Naive B cell (primary cell): ENCODE measurements around the gene RAB3D. TPM values are rescaled to one million over a fixed set of nuclear protein-coding genes. Genes with fewer than 3 reads are reported as not detected.
"Not testable (repeated sequence)": the region's sequence is repeated elsewhere in the genome, so short reads cannot be mapped to it uniquely, and the experiment has no call there.

ENCODE experiments used
- ATAC-seq, 2 donors: fragments of 150-1000 bp; cut with Tn5 transposase; 2 replicates each; pipeline ENCODE4 v1.10.0; 2021; ENCODE audit warnings: low read depth in 2 of 2, mild to moderate bottlenecking in 2 of 2, moderate library complexity in 2 of 2
- DNase-seq: peaks from one replicate; pipeline ENCODE4 v3.0.0; 2022
- H3K27ac Mint-ChIP-seq, 6 donors: one replicate each; pipeline ENCODE4 v1.8.0; 2020 to 2022; ENCODE audit warnings: mild to moderate bottlenecking in 6 of 6, mixed read lengths in 6 of 6, moderate library complexity in 5 of 6, inconsistent platforms in 2 of 6
- H3K27me3 Mint-ChIP-seq, 3 donors: one replicate each; pipeline ENCODE4 v1.8.0; 2021 to 2022; ENCODE audit warnings: mixed read lengths in 3 of 3, mild to moderate bottlenecking in 1 of 3
- H3K36me3 Mint-ChIP-seq, 2 donors: one replicate each; pipeline ENCODE4 v1.8.0; 2020 to 2022; ENCODE audit warnings: mixed read lengths in 2 of 2, inconsistent platforms in 1 of 2, mild to moderate bottlenecking in 1 of 2
- H3K4me1 Mint-ChIP-seq, 3 donors: one replicate each; pipeline ENCODE4 v1.8.0; 2020 to 2022; ENCODE audit warnings: mixed read lengths in 3 of 3, inconsistent platforms in 1 of 3, mild to moderate bottlenecking in 1 of 3, moderate library complexity in 1 of 3
- H3K4me3 Mint-ChIP-seq, 8 donors: one replicate each; pipeline ENCODE4 v1.8.0; 2020 to 2022; ENCODE audit warnings: mild to moderate bottlenecking in 8 of 8, mixed read lengths in 8 of 8, moderate library complexity in 8 of 8, inconsistent platforms in 2 of 8
- H3K9me3 Mint-ChIP-seq, 7 donors: one replicate each; pipeline ENCODE4 v1.8.0; 2020 to 2022; ENCODE audit warnings: mixed read lengths in 7 of 7, mild to moderate bottlenecking in 5 of 7, inconsistent platforms in 2 of 7, moderate library complexity in 1 of 7
- polyA plus RNA-seq, 6 donors: library from polyadenylated mRNA; unstranded; fragments of 300-500 nt; fragmentation: Illumina TruSeq; gene quantifications; one replicate each; pipeline ENCODE4 v1.2.3, GENCODE V29; 2021; ENCODE audit warnings: low read depth in 6 of 6

Gene RAB3D
- polyA plus RNA-seq, 6 donors from 2014 or later = 1.9 to 5.8 (median 2.4) TPM

DNA sequence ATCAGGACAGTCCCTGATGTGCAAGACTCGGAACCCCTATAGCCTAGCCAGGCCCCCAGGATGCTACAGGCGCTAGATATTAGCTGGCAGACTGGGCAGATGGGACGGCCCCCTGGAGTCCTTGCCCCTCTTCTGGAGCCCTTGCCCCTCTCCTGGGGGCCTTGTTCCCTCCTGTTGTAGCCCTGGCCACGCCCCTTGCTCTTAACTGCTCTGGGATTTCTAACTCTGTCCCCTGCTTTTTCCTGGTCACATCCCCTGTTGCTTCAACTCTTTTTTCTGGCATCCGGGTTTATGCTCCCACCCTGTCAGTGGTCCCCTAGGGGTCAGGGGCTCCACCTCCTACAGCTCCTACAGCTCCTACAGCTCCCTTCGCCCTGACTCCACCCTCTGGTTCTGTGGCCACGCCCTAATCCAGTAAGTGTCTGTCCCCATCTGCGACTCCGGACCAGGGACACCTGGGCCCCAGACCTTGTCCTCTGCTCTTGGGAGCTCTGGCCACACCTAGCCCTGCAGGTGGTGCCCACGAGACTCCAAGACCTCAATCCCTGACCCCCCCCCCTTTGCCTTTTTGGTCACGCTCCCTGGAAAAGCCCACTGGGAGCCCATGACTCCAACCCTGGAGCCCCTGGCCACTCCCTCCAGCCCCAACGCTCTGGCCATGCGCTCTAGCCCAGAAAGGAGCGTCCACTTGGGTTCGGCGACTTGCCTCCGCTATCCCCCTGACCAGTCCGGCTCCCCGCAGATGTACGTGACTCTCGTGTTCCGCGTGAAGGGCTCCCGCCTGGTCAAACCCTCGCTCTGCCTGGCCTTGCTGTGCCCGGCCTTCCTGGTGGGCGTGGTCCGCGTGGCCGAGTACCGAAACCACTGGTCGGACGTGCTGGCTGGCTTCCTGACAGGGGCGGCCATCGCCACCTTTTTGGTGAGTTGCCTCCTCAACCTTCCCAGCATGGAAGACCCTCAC lies 22.6 kb upstream of the RAB3D start:
- H3K4me3 Mint-ChIP-seq = no peak overlapping the region
- H3K27ac Mint-ChIP-seq = peak overlapping the region in 1 of 6 donors; percentile 16
- H3K4me1 Mint-ChIP-seq = peaks cover 0 to 10% (median 6%) of the 10 kb centered on the region in 3 donors
- H3K9me3 Mint-ChIP-seq = no peaks in the 10 kb centered on the region
- no peak for DNase-seq
- ATAC-seq = no peak
- no peaks in the 10 kb centered on the region for H3K36me3 Mint-ChIP-seq
- H3K27me3 Mint-ChIP-seq = peaks cover 0 to 5% (median 0%) of the 10 kb centered on the region in 3 donors

DNA sequence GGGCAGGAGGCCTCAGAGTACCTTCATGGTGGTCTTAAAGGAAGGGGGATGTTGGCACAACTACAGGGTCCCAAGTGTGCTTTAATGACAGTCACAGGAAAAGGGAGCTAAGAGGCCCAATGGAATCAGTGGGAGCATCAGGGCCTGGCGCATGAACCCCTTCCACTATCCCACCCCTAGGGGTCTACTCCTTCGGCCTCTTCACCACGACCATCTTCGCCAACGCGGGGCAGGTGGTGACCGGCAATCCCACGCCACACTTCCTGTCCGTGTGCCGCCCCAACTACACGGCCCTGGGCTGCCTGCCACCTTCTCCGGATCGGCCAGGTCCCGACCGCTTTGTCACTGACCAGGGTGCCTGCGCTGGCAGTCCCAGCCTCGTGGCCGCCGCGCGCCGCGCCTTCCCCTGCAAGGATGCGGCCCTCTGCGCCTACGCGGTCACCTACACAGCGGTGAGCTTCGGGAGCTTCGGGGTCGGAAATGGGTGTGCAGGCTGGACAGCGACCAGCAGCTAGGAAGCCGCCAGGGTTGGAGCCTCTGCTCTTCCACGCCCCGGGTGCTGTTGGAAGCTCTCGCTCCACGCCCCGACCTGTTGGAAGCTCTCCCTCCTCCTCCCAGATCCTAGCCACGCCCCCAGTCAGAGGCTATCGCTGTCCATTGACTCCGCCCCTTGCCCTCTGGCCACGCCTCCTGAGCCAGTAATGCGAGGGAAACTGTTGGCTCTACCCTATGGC lies 21.7 kb upstream of the RAB3D start:
- ATAC-seq = no peak
- Mint-ChIP-seq H3K27ac (no peak overlapping the region), H3K4me1 (peaks cover 0 to 10% (median 9%) of the 10 kb centered on the region in 3 donors), H3K36me3 (no peaks in the 10 kb centered on the region), H3K9me3 (no peaks in the 10 kb centered on the region), H3K27me3 (peaks cover 3 to 14% (median 8%) of the 10 kb centered on the region in 3 donors), H3K4me3 (no peak overlapping the region)
- no peak for DNase-seq

DNA sequence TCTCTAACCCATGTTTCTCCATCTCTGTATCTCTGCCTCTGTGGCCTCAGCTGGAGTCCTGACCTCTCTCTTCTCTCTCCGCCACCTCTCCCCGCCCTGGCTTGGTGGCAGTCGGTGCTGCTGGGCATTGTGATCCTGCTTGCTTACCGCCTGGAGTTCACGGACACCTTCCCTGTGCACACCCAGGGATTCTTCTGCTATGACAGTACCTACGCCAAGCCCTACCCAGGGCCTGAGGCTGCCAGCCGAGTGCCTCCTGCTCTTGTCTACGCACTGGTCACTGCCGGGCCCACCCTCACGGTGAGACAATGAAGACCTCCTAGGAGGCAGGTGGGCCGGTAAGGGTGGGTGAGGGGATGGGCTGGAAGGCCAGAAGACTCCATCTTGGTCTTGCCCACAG lies 20.0 kb upstream of the RAB3D start:
- Mint-ChIP-seq H3K27ac (peak overlapping the region in 1 of 6 donors; percentile 60), H3K36me3 (no peaks in the 10 kb centered on the region), H3K27me3 (peaks cover 9 to 31% (median 23%) of the 10 kb centered on the region in 3 donors), H3K4me1 (peaks cover 13 to 26% (median 21%) of the 10 kb centered on the region in 3 donors), H3K9me3 (no peaks in the 10 kb centered on the region), H3K4me3 (no peak overlapping the region)
- DNase-seq (no peak), ATAC-seq (no peak)

DNA sequence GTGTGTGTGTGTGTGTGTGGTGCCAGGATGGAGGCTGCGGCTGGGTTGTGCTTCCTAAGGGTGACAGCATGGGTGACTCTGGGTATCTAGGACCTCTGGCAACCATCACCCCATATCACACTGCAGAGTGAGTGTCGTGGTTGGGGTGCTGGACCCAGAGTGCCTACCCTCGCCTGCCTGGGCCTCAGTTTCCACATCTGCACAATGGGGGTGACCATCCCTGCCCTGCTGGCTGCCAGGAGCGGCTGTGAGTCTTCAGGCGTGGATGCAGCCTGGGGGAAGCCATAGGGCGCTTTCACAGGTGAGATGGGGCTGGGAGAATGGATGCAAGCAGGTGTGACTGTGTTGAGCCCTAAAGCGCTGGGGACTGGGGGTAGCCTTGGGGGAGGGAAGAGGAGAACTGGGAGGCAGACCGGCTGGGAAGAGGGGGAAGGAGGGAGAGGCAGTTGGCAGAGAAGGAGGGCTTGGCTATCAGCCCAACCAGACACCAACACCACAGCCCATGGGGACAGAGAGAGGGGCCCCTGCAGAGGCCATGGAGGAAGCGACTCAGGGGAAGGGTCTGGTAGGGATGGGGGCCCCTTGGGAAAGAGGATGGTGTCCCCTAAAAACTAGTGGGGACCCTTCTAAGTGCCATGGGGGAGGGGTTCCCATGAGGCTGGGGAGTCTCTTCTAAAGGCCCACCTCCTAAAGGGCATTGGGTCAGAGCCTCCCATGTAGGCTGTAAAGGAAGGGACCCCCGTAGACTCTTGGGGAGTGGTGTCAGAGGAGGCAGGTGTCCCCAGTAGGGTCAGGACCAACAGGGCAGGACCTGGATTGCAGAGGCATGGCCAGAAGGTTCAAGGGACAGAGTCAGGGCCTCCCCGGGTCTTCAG lies 17.5 kb upstream of the RAB3D start:
- Mint-ChIP-seq H3K4me3 (peak overlapping the region in 2 of 8 donors; percentile 42 to 67), H3K9me3 (no peaks in the 10 kb centered on the region), H3K4me1 (peaks cover 16 to 24% (median 18%) of the 10 kb centered on the region in 3 donors), H3K36me3 (no peaks in the 10 kb centered on the region), H3K27ac (no peak overlapping the region), H3K27me3 (peaks cover 9 to 37% (median 23%) of the 10 kb centered on the region in 3 donors)
- ATAC-seq (no peak), DNase-seq (no peak)

DNA sequence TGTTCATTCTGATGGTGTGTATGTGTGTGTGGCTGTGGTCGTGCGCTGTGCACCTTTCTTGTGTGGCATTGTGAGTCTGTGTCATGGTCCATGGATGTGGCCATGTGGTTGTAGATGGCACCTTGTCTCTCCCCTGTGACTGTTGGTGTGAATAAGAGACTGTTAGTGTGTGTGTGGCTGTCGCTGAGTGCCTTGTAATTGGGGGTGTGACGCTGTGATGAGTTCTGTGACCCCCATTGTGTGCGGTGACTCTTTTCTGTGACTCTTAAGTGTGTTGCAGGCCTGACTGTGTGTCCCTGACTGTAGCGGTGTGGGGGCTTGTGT lies 16.6 kb upstream of the RAB3D start:
- Mint-ChIP-seq H3K27ac (peak overlapping the region in 1 of 6 donors; percentile 78), H3K4me1 (peaks cover 14 to 25% (median 16%) of the 10 kb centered on the region in 3 donors), H3K4me3 (peak overlapping the region in 7 of 8 donors; percentile 25 to 80 (median 64)), H3K27me3 (peaks cover 9 to 37% (median 23%) of the 10 kb centered on the region in 3 donors), H3K9me3 (no peaks in the 10 kb centered on the region), H3K36me3 (no peaks in the 10 kb centered on the region)
- DNase-seq = no peak
- ATAC-seq = no peak

DNA sequence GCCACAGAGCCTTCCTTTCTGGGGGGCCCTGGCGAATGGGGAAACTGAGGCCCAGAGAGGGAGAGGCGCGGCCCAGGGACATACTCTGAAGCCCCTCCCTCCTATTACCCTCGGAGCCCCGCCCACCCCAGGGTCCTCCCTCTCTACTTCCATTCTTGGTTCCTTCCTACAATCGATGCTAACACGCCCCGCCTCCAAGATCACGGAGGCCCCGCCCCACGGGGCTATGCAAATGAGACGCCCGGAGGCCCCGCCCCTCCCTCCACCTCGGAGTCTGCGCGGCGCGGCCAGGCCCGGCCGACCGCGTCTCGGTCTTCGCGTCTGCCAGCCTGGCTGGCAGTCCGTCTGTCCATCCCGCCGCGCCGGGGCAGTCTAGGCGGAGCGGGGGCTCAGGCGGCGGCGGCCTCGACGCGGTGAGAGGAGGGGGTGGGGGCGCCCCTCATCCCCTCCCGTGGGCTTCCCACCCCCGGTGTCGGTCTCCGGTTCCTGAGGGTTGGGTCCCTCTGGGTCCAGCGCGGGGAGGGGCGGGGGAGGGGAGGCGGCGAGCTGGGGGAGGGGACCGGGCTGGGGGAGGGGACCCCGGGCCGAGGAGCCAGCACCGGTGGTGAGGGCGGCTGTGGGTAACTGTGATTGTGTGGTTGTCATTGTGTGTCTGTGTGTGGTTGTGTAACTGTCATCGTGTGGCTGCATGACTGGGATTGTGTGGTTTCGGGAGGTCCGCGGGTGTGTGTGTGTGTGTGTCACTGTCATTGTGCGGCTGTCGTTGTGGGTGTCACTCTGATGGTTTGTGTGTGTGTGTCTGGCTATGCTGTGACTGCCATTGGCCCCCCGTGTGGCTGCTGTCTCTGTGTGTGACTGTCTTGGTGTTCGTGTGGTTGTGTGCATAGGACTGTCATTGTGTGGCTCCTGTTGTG lies 16.0 kb upstream of the RAB3D start, which contains the start of gene PLPPR2:
Gene PLPPR2, plus strand, starts transcription at position 273 of the 914 bp plus-strand sequence. CDS start 2,242 bp downstream, outside the sequence.
- Mint-ChIP-seq H3K27ac (peak within 1 kb of the TSS in 1 of 6 donors; percentile 78), H3K4me3 (peak within 1 kb of the TSS; percentile 25 to 81 (median 72)), H3K9me3 (no peaks in the 10 kb centered on the region), H3K4me1 (peaks cover 14 to 31% (median 16%) of the 10 kb centered on the region in 3 donors), H3K36me3 (no peaks in the 10 kb centered on the region), H3K27me3 (peaks cover 9 to 37% (median 23%) of the 10 kb centered on the region in 3 donors)
- DNase-seq (peak; percentile 69), ATAC-seq (peak; percentile 88 to 93)

DNA sequence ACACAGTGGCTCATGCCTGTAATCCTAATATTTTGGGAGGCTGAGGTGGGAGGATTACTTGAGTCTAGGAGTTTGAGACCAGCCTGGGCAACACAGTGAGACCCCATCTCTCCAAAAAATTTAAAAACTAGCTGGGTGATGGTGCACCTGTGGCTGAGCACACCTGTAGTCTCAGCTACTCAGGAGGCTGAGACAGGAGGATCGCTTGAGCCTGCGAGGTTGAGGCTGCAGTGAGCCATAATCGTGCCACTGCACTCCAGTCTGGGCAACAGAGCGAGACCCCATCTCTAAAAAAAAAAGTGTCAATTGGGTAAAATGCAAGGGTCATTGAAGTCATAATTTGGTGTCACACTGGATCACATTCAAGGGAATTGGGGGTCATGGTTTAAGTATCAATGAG lies 14.6 kb upstream of the RAB3D start:
- H3K27ac Mint-ChIP-seq, ATAC-seq, DNase-seq, H3K36me3 Mint-ChIP-seq, H3K9me3 Mint-ChIP-seq: not testable (repeated sequence)
- H3K4me3 Mint-ChIP-seq = peak overlapping the region in 5 of 8 donors; percentile 4 to 81 (median 64)
- H3K4me1 Mint-ChIP-seq = peaks cover 14 to 32% (median 16%) of the 10 kb centered on the region in 3 donors
- peaks cover 9 to 37% (median 23%) of the 10 kb centered on the region in 3 donors for H3K27me3 Mint-ChIP-seq

DNA sequence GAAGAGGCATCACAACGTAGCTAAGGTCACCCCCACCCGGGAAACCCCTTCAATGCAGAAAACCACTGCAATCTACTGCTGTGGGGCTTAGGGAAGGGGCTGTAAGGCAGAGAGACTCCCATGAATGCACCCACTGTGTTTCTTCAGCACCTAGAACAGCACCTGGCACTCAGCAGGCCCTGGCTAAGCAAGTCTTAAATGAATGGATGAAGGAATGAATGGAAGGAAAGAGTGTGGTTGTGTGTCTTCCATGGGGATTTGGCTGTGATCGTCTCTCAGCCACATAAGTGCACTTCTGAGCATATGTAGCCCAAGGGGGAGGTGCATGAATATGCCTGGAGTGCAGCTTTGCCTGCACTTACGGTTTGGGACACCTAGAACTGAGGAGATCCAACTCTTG lies 9.7 kb upstream of the RAB3D start:
- H3K4me1 Mint-ChIP-seq = peaks cover 35 to 52% (median 38%) of the 10 kb centered on the region in 3 donors
- no peak for ATAC-seq
- H3K36me3 Mint-ChIP-seq = peaks cover 0 to 8% of the 10 kb centered on the region in 2 donors
- peaks cover 0 to 7% (median 0%) of the 10 kb centered on the region in 7 donors for H3K9me3 Mint-ChIP-seq
- H3K4me3 Mint-ChIP-seq = peak overlapping the region in 2 of 8 donors; percentile 47 to 61
- DNase-seq = no peak
- no peak overlapping the region for H3K27ac Mint-ChIP-seq
- peaks cover 0 to 3% (median 0%) of the 10 kb centered on the region in 3 donors for H3K27me3 Mint-ChIP-seq

DNA sequence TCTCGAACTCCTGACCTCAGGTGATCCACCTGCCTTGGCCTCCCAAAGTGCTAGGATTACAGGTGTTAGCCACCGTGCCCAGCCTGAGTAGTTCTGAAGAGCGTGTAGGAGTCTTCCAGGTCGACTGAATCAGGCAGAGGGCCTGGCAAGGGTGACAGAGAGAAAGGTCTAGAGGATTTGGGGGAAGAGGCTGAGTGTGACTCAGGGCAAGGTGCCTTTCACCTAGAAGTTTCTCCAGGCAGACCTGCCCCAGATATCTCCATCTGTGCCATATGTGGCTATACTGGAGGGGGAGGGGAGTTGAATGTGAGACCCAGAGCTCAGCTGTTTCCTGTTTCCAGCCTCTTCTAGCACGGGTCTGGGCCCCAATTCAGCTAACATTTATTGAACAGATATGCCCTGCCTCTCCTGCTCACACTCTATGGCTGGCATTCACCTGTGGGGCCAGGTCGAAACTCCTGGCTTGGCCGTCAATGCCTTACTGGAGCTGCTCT lies 8.1 kb upstream of the RAB3D start:
- Mint-ChIP-seq H3K9me3 (peaks cover 0 to 7% (median 0%) of the 10 kb centered on the region in 7 donors), H3K27me3 (no peaks in the 10 kb centered on the region), H3K27ac (peak overlapping the region in 3 of 6 donors; percentile 12 to 45 (median 34)), H3K36me3 (peaks cover 0 to 8% of the 10 kb centered on the region in 2 donors), H3K4me1 (peaks cover 35 to 53% (median 38%) of the 10 kb centered on the region in 3 donors), H3K4me3 (peak overlapping the region; percentile 86 to 98 (median 96))
- no peak for DNase-seq
- ATAC-seq = no peak

DNA sequence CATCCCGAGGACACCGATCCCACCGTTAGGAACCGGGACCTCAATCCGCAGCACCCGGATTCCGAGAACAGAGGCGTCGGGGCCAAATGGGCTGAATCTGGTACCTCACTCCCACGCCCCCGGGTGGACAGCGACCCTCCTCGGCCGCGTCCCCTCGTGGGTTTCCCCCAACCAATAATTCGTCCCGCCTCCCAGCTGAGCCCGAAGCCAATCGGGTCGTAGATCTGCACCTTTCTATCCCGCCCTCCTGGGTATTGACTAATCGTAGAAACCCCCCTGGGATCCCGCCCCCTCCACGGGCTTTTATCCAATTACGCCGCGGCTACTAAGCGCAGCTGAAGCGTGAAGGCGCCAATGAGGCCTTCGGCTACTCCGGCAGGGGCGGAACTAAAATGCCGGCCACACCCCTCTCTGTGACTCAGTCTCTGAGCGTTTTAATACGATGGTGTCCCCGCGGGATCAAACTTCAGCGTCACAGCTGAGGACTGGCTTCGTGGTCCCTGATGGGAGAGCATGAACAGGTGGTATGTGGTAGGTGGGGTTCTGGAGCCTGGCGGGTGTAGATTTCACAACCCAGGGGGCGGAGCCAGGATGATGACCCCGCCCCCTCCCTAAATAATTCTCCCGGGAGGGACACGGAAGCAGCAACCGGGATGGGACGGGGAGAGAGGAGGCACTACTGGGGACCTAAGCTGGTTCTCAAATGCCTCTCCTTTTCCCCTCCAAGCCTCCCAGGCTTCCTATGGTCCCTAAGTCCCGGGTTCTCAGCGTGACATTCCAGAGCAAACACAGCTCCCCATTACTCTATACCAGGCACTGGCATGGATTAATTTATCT lies 6.9 kb upstream of the RAB3D start, which contains the start of the genes CCDC159 and TMEM205:
Gene CCDC159, plus strand, starts transcription at position 416 of the 837 bp plus-strand sequence. Its CDS starts 88 bp downstream, at position 504.
Gene TMEM205, minus strand, starts transcription at position 165 of the 837 bp plus-strand sequence. CDS start 649 bp downstream, outside the sequence.
- peak within 1 kb of the TSS; percentile 93 to 98 (median 97) for H3K4me3 Mint-ChIP-seq
- H3K27me3 Mint-ChIP-seq = no peaks in the 10 kb centered on the region
- H3K9me3 Mint-ChIP-seq = peaks cover 0 to 7% (median 0%) of the 10 kb centered on the region in 7 donors
- H3K27ac Mint-ChIP-seq = peak within 1 kb of the TSS; percentile 89 to 99 (median 98)
- peaks cover 35 to 51% (median 38%) of the 10 kb centered on the region in 3 donors for H3K4me1 Mint-ChIP-seq
- H3K36me3 Mint-ChIP-seq = peaks cover 0 to 8% of the 10 kb centered on the region in 2 donors
- ATAC-seq (peak; percentile 89 to 90), DNase-seq (peak; percentile 99)
